ENCODE data around the gene KIFC3.
"Not testable (repeated sequence)": the region's sequence is repeated elsewhere in the genome, so short reads cannot be mapped to it uniquely, and the experiment has no call there.

The KIFC3 gene

DNA sequence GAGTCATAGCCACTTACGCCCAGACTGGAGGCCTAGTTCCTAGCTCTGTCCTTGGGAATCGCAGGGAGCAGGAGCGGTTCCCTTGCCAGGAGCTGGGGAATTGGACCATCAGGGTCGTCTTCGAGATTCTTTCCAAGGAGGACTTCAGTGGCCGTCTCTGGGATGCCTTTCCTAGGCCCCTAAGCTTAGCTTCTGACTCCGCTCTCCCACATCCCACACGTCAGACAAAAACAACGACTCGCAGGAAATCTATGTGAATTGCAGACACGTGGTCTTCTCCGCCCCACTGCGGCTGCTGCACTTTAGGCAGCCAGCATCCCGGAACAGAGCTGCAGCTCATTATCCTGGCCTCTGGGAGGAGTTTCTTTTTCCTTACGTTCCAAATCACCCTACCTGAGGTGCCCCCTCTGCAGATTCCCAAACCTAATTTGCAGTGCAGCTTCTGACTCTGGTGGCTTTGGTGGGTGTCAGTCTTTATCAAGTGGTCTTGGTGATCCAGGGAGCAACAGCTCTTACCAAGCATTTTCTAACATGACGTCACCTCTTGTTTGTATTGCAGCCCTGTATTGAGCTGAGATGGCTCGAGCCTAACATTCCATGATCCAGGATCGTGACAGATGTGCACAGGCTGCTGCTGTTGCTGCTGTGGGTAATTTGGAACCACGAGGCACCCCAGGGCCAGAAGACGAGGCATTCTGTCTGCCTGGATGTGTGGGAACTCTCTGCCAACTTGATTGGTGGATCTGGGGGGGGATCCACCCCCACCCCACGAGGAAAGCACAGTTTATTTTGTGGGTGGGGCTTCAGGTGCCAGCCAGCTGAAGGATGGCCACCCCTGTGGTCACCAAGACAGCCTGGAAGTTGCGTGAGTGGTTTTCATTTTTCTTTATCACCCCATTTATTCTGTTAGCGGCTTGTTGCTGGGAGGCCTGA, 65.6 kb downstream of the KIFC3 start:
- peak; percentile 37 for DNase-seq

DNA sequence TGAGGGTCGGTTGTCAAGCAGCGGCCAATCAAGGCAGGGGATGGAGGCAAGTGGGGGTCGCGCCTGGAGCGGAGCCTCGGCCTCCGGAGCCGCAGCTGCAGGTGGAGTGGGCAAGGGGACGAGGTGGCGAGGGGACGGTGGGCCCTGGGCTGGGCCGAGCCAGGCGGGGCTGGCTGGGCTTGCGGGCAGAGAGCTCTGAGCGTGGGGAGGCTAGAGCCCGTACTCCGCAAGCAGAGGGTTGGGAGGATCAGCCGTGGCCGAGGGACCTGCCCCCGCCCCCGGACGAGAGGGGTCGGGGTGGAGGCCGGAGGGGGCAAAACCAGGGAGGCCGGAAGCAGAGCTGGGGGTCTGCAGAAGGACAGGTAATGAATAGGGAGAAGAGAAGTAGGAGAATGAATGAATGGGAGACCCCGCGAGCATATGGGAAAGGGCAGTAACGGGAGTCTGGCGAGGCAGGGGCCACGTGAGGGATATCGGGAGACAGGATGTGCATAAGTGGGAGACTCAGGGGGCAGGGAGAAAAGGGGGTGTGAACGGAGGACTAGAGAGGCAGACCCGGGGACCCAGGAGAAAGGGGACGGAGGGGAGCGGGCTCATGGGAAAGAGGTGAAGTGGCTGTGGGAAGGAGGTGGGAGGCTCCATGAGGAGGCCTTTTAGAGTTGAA, 66.4 kb downstream of the KIFC3 start, which contains the start of gene KATNB1:
Gene KATNB1 (plus strand): TSS at position 16 of the 664 bp plus-strand sequence. CDS start 1,474 bp downstream, outside the sequence.
- no peak for DNase-seq

DNA sequence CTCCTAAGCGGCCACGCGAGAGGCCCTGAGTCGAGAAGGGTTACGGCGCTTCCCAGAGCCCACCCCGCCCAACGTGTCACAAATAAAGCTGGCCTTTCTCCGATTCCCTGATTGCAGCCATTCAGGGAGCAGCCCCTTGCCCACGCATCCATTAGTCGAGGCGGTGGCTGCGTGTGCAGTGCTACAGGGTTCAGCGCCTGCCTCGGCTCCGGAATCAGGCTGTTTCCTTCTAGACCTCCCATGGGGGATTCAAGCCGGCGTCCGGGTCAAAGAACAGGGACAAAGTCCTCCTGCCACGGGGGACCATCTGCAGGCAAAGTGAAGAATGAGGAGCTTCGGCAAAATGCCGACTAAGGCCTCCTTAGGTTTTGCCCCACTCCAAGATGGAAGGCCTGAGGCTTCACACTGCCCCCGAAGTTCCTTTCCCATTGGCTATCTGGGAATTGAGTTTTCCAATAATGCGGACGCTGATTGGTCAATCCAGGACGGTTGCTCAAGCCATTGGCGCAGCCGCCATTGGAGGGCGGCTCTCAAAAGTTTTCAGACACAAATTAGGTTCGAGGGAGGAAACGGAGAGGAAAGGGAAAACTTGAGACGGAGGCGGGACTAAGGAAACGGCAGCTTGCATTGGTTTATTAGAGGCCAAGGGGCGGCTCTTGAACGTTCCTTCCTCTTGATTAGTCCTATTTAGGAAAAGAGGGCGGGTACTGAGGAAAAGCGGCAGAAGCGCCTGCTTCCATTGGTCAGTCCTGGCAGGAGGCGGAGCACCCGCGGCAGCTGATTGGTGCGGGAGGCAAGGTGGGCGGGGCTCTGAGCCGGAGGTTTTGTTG, 67.2 kb downstream of the KIFC3 start:
- peak; percentile 97 for DNase-seq

DNA sequence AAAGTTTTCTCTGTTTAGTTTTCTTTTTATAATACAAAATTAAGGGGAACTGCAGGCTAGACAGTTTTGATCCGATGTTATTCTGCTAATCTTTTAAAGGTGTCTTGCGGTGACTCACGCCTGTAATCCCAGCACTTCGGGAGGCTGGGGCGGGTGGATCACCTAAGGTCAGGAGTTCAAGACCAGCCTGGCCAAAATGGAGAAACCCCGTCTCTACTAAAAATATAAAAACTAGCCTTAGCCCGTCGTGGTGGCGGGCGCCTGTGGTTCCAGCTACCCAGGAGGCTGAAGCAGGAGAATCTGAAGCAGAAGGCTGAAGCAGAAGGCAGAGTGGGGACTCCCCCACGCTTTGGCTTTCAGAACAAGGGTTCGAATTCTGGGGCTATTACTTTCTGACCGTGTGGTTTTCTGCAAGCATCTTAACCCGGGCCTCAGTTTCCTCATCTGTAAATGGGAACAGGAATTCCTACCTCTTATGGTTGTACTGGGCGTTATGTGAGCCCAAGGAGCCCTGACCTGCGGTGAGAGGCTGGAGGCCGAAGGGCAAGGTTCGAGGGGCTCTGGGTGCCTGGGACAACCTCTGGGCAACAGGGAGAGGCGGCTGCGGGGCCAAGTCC, 67.9 kb downstream of the KIFC3 start:
- DNase-seq: no peak

DNA sequence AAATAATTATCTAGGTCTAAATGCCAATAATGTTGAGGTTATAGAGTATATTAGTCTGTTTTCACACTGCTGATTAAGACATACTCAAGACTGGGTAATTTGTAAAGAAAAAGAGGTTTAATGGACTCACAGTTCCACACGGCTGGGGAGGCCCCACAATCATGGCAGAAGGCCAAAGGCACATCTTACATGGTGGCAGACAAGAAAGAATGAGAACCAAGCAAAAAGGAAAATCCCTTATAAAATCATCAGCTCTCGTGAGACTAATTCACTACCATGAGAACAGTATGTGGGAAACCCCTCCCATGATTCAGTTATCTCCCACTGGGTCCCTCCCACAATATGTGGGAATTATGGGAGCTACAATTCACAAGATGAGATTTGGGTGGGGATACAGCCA, 69.6 kb downstream of the KIFC3 start:
- no peak for DNase-seq

DNA sequence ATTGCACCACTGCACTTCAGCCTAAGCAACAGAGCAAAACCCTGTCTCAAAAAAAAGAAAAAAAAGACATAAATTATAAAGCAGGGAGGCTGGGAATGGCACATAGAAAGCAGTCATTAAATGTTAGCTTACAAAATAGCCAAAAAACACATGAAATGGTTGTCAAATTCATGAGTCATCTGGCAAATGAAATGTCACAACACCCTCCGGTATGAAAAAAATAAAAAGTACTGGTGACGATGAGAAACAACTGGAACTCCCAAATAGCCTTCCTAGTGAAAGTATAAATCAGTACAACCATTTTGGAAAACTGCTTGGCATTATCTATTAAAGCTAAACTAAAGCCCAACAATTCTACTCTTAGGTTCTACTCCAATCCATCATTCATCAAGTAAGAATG, 70.3 kb downstream of the KIFC3 start:
- DNase-seq: no peak

DNA sequence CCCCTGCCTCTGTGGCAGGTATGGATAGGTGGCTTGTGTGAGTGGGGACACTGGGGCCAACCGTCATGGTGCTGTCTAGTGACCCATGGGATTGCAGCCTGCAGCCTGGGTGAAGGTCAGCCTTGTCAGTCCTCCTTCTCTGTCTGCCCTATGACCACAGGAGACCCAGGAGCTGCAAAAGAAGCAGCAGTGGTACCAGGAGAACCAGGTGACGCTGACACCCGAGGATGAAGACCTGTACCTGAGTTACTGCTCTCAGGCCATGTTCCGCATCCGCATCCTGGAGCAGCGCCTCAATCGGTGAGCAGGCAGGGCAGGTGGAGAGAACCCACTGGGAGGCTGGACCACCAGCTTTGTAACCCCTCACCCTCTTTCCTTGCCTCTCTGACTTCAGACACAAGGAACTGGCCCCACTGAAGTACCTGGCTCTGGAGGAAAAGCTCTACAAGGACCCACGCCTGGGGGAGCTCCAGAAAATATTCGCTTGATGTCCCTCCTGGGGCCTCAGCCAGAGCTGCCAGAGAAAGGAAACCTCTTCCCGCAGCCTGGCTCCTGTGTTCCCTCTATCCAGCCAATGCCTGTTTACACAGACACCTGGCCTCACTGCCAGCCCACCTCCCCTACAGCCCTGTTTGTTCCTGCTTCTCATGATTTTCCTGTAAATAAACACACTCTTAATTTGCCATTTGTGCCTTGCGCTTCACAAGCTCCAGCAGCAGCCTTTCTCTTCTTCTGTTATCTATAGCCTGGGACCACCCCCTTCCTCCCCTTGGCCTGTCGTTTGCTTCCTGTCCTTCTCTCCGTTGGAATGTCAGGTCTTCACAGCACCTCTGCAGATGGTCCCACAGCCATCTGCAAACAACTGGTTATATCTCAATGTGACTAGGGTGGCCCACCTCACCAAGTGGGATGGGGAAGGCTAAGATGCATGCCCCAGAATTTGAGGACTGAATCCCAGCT, 71.2 kb downstream of the KIFC3 start:
- no peak for DNase-seq

DNA sequence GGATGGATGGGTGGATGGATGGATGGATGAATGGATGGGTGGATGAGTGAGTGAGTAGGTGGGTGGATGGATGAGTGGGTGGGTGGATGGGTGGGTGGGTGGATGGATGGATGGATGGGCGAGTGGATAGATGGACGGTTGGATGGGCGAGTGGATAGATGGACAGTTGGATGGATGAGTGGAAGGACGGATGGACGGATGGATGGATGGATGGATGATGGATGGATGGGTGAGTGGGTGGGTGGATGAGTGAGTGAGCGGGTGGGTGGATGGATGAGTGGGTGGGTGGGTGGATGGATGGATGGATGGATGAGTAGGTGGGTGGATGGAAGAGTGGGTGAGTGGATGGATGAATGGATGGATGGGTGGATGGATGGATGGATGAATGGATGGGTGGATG, 72.4 kb downstream of the KIFC3 start:
- not testable (repeated sequence) for DNase-seq

DNA sequence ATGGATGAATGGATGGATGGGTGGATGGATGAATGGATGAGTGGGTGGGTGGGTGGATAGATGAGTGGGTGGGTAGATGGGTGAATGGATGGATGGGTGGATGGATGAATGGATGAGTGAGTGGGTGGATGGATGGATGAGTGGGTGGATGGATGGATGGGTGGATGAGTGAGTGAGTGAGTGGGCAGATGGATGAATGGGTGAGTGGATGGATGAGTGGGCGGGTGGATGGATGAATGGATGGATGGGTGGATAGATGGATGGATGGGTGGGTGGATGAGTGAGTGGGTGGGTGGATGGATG, 73.2 kb downstream of the KIFC3 start:
- no peak for DNase-seq

DNA sequence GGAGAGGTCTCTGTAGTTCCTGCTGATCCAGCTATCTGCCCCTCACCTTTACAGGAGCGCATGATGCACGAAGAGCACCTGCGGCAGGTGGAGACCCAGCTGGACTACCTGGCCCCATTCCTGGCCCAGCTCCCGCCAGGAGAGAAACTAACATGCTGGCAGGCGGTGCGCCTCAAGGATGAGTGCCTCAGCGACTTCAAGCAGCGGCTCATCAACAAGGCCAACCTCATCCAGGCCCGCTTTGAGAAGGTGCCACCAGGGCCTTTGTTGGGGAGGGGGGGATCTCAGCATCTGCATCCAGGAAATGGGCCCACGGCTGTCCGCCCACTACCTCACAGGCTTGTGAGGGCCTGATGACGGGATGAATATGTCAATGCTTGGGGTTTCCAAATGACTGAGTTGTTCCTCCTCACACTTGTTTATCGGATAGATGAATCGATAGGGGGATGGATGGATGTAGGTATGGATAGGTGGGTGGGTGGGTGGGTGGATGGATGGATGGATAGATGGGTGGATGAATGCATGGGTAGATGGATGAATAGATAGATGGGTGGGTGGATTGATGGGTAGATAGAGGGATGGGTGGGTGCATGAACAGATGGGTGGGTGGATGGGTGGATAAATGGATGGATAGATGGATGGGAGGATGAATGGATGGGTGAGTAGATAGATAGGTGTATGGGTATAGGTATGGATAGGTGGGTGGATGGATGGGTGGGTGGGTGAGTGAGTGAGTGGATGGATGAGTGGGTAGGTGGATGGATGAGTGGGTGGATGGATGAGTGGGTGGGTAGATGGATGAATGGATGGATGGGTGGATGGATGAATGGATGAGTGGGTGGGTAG, 73.7 kb downstream of the KIFC3 start:
- DNase-seq: no peak

DNA sequence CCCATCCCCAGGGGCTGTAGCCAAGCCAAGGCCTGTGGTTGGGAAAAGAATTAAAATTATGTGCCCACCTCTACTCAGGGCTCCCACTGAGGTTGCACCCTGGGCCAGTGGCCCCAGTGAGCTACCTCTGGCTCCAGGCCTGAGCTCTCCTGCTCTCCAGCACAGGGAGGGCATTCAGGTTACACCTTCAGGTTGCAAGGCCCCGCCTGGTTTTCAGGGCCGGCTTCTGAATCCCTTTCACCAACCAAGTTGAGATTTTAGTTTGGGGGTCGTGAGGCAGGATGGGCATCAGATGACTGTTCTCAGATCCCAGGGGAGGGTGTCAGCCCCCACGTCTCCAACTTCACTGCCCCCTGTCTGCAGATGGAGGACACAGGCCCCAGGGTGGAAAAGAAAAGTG, 74.7 kb downstream of the KIFC3 start:
- DNase-seq: no peak

DNA sequence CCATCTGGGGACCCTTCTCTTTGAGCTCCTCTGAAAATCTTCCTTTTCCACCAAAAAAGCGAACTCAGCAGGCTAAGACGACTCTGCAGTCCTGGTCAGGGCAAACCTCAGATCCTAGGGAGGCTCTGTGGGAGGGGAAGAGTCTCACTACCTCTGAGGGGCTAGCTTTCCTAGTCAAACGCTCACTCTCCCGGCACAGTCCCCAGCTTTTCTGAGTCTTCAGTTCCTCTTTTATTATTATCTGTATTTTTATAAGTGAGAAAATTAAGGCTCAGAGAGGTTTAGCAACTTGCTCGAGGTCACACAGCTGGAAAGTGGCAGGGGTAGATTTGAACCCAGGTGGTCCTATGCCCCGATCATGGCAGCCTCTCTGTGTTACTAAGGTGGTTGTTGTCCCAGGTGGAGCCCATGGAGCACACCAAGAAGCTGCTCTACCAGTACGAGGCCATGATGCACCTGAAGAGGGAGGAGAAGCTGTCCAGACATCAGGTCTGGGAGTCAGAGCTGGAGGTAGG, 75.8 kb downstream of the KIFC3 start:
- no peak for DNase-seq

DNA sequence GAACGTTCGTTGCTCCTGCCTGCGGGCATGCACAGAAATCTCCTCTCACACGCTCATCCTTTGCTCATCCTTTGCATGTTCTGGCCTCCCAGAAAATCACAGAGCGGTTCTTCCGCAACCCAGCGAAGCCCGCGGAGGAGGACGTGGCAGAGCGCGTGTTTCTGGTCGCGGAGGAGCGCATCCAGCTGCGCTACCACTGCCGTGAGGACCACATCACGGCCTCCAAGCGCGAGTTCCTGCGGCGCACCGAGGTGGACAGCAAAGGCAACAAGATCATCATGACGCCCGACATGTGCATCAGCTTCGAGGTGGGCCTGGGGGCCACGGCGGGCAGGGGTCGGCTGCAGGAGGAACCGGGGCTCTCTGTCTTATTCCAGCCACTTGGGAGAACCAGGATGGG, 76.3 kb downstream of the KIFC3 start:
- no peak for DNase-seq

DNA sequence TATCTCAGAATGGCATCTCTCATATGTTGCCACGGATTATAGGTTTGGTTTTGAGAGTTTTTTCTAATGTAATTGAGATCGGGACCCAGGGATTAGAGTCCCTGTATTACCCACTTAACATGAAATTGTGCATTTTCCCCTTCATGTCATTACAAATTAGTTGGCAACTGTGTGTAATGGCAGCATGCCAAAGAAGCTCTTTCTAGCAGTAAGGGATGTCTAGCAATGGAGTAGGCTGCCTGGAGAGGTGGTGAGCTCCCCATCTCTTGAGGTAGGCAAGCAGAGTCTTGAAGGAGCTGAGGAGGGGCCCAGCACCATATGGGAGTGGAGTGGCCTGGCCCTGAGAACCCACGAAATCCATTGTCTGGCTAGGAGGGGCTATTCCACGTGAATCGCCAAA, 76.7 kb downstream of the KIFC3 start:
- DNase-seq: no peak

DNA sequence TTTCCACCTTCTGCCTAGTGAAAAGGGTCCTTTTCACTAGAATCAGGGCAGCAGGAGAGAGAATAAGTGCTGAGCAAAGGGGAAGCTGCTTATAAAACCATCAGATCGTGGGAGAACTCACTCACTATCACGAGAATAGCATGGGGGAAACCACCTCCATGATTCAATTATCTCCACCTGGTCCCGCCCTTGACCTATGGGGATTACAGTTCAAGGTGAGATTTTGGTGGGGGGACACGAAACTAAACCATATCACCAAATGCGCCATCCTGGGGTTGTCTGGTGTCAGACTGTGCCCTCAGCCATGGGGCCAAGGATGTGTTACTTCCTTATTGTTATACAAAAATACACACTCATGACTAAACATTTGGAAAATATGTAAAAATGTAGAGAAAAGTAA, 77.1 kb downstream of the KIFC3 start:
- no peak for DNase-seq

DNA sequence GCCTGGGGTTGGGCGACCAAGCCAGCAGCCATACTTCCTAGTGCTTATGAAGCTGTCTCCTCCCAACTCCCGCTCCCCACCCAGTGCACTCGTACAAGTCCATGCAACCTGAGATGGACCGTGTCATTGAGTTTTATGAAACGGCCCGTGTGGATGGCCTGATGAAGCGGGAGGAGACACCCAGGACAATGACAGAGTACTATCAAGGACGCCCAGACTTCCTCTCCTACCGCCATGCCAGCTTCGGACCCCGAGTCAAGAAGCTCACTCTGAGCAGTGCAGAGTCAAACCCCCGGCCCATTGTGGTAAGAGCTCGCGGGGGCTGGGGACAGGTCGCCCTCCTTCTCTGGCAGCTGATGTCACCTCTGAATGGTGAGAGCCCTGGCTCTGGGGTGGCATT, 77.8 kb downstream of the KIFC3 start:
- DNase-seq: no peak

DNA sequence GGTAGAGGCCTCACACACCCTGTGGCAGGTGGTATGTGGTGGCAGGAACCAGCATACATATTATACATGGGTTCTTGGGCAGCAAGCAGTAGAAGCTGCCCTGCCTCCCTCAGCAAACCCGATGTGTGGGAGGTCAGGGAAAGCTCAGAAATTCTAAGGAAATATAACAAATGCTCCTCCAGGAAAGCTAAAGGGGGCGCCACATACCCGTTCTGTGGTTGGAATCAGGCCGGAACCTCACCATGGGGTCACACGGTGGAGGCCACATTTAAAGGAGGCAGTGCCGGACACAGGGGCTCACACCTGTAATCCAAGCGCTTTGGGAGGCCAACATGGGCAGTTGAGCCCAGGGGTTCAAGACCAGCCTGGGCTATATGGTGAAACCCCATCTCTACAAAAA, 79.1 kb downstream of the KIFC3 start:
- no peak for DNase-seq

DNA sequence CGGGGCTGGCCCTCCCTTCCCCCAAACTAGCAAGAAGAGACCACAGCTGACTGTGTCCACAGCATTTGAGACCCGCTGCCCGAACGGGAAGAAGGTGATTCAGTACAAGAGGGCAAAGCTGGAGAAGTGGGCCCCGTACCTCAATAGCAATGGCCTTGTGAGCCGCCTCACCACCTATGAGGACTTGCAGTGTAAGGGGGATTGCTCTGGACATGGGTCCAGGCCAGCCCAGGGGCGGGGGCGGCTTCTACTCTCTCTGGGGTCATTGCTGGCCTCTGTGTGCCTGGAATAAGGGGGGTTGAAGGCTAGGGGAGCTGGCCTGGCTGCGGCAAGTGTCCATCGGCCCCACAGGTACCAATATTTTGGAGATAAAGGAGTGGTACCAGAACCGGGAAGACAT, 79.6 kb downstream of the KIFC3 start:
- no peak for DNase-seq

DNA sequence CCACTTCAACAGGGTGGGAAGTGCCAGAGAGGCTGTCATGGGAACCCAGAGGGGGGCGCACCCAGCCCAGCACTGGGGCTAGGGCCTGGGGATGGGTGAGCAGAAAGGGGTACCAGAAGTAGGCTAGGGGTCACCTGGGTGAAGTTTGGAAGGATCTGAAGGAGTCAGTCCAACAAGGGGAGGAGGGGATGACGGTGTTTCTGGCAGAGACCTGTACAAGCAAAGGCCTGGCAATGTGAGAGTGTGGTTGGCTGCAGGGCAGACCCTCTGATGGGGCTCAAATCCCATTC, 80.1 kb downstream of the KIFC3 start:
- no peak for DNase-seq

DNA sequence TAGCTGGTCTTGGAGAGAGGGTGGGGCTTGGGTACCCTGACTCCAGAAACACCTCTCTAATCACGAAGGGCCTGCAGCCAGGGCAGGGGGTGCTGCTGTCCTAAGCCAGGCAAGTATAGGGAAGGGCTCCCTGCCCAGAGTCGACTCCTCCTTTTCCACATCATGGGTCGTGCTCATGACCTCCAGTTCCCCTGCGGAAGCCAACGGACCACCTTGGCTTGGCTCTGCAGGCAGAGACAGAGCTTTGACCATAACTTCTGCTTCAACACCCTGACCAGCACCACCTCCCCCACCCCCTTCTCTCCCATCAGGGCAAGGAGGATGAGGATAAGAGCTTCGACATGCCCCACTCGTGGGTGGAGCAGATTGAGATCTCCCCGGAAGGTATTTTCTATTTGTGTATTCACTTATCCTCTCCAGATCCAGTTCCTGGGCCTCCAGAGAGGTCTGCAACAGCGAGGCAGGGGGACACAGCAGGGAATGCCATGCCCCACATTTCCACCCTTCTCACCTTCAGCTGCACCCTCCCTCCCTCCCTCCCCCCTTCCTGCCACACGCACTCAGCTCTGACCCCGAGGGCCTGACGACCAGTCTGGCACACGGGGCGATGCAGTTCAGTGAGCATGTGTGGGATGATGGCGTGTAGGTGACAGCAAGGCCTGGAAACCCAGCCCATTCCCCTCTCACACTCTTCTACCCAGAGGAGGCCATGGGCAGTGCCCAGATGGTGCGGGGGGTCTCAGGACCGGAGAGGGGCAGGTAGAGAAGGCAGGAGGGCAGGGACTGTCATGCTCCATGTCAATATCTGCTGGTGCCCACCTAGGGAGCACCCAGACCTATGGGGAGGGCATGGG, 80.7 kb downstream of the KIFC3 start:
- DNase-seq: no peak
